GM19239 (cell line): Measurements from ENCODE around the gene GGCX.

Experiments used
- DNase-seq: peaks from one replicate; pipeline ENCODE4 v3.0.0; 2011; ENCODE audit warnings: low spot score; ENCODE audit not compliant: insufficient read length
- FAIRE-seq: peaks from 2 replicates; lab custom pipeline; 2011; peaks lifted over from hg19 to GRCh38; lab: Jason Lieb, UNC

Gene GGCX

DNA sequence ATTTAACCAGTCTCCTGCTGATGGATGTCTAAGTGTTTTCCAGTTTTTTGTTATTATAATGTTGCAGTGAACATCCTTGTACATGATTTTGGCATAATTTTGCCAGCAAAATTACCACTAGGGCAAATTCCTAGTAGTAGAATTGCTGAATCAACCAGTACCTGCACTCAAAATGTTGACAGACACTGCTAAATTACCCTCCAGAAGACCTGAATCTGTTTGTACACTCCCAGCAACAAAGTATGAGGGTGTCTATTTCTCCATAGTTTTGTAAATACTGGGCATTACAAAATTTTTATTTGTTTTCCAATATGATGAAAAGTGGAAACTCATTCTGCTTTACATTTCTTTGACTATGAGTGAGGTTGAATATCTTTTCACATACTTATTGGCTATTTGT lies 33.5 kb downstream of the GGCX start:
- no peak for FAIRE-seq
- DNase-seq = no peak

DNA sequence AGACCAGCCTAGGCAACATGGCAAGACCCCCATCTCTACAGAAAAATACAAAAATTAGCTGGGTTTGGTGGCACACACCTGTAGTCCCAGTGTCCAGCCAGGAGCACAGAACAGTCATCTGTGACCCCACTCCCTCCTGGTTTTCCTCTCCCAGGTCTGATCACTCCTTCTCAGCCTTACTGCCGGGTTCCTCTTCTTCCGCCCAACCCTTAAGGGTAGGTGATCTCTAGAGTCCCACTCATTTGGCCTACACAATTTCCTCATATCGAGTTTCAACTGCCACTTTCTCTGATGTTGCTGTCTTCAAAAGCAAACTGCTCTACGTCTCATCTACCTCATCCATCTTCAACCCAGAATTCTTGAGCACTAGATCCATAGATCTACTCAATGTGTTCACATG lies 35.7 kb downstream of the GGCX start:
- no peak for FAIRE-seq
- no peak for DNase-seq

DNA sequence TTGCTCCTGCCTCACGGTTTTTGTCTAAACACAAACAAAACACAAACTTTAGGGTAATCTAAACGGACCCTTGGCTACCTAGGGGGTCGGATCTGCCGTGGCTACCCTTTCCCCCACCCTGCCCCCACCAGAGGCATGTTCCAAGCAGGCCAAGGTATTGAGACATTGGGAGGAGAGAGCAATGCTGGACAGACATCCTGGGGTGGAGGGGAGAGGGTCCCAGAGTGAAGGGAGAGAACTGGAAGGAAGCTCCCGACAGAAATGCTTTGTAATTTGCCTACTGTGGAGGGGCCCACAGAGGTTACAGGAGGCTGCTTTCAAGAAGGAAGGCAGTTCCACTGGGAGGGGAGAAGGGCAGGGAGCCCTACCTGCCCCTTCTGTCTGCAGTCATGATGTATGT lies 36.3 kb downstream of the GGCX start:
- FAIRE-seq = no peak
- no peak for DNase-seq

DNA sequence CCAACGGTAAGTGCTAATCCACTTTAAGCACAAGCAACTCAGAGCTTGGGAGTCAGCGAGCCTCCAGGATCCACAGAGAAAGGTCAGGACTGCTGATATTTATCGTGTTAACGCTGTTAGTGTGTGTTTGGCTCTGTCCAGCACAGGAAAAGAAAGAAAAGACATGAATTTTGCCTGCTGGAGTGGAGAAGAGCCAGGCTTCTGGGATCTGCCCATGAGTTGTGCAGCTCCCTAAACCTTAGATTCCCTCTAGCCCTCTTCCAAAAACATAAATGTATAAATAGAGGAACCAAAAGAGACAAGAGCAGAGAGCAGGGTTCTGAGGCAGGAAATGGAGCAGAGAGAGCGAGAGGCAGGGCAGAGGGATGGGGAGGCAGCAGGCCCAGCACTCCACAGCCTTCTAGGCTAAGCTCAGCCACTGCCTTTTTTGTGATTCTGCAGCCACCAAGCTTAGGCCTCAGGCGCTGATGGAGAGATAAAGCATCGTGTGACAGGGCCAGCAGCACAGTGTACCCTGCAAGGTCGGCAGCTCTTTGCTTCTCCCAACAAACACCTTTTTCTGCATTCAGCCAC lies 36.9 kb downstream of the GGCX start:
- FAIRE-seq (no peak), DNase-seq (no peak)

DNA sequence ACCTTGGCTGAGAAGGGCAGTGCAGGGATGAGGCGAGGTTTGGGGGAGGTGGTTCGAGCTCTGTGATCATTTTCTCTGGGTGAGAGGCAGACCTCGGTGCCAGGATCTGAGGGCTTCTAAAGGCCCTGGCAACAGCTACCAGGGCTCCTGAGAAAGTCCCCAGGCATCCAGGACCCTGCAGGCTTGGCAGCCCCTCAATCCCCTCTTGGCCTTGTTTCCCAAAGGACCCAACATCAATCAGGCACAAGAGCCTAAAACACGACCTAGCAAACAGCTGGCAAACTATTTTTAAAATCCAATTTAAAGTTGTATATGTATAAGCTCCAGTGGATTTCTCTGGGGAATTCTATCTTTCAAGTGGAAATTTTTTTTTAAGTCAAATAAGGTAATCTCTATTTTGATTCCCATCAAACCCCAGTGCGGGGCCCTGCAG lies 37.4 kb downstream of the GGCX start:
- FAIRE-seq = no peak
- no peak for DNase-seq

- no peak for DNase-seq
- FAIRE-seq = no peak
Observed at GRCh38 chr2:85523062-85523902, 38.0 kb downstream of the GGCX start.

DNA sequence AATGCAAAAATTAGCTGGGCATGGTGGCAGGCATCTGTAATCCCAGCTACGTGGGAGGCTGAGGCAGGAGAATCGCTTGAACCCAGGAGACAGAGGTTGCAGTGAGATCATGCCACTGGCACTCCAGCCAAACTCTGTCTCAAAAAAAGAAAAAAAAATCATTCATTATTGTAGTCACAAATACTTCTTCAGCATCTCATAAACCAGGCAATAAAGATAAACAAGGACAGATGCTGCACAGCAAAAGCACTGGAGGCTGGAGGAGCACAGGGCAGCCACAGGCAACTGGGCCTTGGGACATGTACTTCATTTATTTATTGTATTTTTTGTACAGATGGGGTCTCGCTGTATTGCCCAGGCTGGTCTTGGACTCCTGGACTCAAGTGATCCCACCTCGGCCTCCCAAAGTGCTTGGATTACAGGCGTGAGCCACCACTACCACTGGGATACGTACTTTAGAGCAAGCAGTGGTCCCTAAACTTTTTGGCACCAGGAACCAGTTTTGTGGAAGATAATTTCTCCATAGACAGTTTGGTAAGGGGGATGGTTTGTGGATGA lies 39.1 kb downstream of the GGCX start:
- DNase-seq (no peak), FAIRE-seq (no peak)

DNA sequence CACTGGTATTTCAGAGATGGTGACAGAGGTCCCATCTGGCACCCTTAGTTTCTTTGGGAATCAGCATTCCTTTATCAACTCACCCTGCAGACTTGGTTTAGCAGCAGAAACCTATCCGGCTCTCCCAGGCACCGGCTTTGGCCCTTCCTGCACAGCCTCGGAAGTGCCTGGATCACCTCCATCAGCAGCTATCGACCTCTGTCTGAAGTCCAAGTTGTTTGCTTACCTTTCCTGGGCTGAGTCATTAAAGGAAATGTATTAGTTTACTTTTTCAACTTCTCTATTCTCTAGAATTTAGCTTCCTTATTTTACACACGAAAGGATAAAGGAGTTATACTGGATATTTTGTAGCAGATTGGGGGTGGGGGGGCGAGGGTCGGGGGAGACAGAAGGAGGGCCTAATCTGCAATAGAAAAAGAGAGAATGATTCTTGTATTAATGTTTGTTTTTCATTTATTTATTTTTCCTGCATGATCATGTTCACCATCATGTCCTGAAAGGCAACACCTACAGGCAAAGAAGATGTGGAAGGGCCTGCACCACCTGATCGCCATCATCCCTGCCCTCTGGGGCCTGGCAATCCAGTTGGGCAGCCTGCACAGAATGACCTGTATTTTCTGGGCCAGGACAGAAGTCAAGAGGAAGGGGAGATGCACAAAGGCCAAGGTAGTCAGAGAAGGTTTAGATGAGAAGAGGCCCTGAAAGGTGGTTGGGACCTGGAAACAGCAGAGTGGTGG lies 44.5 kb downstream of the GGCX start:
- DNase-seq (no peak), FAIRE-seq (no peak)

DNA sequence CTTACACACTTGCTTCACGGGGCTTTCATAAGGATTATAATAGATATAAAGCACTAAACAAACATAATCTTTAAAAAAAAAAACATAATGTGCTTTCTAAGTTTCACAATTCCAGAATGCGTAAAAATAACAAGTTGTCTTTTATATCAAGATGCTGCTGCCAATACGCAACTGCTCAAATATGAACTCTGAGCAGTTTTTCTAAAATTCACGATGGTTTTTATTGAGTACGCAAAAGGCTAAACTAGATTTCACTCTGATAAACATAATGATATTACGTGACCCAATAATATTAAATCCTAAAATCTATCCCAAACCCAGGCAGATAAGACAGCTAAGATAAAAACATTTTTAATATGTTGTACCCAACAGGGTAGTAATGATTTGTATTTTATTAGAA lies 47.0 kb downstream of the GGCX start:
- no peak for DNase-seq
- no peak for FAIRE-seq

DNA sequence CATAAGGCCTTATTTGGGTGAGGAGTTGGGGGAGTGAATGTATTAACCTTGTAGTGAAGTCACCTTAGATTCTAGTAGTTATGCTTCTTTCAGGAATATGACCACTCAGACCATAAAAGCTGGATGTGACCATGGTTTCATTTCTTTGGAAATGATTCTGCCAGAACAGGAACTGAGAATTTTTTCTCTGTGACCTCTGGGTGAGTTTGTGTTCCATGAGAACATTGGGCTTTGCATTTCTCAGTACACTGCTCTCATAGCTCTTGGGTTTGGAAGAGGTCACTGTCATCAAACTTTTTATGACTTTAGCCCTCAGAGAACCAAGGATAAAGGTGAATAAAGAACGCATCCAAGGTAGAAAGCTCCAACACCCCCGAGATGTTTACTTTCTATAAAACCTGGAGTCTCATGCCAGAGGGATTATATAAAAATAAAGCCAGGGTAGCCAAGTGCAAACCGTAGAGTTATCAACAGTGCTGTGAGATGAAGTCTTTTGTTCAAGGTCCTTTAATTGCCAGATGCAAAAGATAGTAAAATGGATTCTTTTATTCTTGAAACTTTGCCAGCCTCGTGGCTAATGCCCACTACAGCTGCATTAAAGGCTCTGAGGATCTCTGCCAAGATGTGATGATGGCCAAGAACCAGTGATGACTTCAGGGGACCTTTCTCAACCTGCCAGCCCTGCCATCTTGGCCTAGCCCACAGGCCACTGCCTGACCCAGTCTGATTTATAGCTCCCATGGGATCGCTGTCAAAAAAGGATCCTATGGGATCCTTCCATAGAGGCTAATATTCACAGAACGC lies 50.1 kb downstream of the GGCX start:
- no peak for FAIRE-seq
- no peak for DNase-seq

- FAIRE-seq = no peak
- DNase-seq = no peak
Observed at GRCh38 chr2:85506768-85507181, 54.5 kb downstream of the GGCX start.

DNA sequence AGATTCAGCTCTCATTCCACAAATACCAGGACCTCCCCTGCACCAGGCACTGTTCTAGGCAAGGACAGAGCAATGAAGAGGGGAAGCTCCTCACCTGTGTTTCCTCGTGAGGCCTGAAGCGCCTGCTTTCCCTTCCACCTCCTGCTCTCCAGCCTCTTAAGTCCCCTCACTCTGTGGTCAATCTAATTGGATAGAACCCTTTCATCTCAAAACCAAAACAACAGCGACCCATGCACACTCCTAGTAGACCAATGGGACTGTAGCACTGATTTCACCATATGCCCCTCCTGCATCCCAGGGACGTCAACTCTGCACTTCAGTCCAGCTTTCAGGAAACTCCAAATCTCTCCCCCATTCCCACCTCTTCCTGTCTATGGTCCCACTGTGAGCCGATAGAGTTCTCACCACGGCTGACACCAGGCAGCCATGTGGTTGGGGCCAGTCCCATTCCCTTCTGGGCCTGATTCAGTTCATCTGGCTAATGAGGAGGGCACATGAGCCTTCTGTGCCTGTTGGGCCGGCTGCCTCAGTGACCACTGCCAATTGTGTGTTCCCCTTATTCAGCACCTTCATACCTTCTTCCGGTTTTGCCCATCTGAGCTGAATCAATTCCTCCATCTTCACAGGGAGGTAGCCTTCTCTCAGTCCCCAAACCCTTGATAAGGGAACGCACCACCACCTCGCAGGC lies 55.6 kb downstream of the GGCX start:
- DNase-seq (no peak), FAIRE-seq (no peak)

DNA sequence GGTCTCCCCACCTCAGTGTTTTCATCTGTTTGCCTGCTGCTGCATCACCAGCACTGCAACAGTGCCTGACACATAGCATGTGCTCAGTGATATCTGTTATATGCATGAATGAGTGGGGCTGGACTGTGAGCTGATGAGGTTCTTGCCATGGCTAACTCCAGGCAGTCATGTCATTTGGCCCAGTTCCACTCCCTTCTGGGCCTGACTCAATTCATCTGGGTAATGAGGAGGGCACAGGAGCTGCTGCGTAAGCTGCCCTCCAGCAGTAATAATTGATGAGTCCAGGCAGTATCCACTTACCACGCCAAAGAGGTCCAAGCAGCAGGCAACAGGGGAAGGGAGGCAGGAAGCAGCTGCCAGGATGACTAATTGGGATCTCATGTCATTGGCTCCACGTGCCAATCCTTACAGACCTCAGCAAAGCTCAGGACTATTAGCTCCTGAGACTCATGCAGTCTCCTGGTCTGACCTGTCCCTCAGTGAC lies 56.5 kb downstream of the GGCX start:
- DNase-seq (no peak), FAIRE-seq (no peak)

- DNase-seq (no peak), FAIRE-seq (no peak)
Observed at GRCh38 chr2:85503851-85504777, 57.2 kb downstream of the GGCX start.

GRCh38 chr2:85503168-85503850 lies 58.0 kb downstream of the GGCX start:
- FAIRE-seq (no peak), DNase-seq (no peak)

DNA sequence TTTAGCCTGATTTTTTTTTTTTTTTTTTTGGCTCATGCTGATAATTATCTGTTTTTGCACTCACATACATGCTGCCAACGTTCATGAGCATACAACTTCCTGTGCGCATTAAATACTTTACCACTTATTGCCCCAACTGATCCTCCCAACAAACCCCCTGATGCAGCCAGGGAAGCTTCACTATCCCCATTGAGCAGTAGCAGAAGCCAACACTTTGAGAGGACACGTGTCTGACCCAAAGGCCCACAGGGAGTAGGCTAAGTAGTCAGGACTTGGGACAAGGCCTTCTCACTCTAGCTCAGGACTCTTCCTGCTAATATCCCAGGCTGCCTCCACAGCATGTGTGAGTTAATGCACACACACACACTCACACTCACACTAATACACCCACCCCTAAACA lies 58.6 kb downstream of the GGCX start:
- FAIRE-seq (no peak), DNase-seq (no peak)

DNA sequence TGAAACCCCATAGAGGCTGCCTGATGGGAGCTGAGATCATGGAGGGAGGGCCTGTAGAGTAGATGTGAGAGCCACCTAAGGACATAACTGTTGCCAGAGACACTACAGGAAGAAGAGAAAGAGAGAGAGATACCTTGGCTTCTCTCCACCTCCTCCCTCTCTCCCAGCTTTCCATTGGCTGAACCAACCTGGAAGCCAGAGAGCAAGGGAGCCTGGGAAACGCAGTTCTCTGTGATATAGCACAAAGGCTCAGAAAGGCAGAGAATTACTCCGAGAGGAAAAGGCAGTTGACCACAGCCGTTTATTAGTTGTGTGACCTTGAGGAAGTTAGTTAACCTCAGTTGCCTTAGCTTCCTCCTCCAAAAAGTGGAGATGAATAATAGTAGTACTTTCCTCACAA lies 60.0 kb downstream of the GGCX start:
- FAIRE-seq (no peak), DNase-seq (no peak)
